Upper lobe of left lung (tissue), 4 donors: ENCODE data around the gene MEFV.

ENCODE experiments used
- CTCF ChIP-seq, 6 experiments: fragments of 450-650 bp in 4 of 6; fragments of 200-600 bp in 2 of 6; sonication (generic) in 2 of 6; IDR thresholded peaks; one replicate each; pipeline ENCODE4 v1.5.1; 2016 to 2019; ENCODE audit warnings: antibody characterized with exemption in 6 of 6
- EP300 ChIP-seq, 4 donors: sonication (generic); formaldehyde crosslinking; IDR thresholded peaks; one replicate each; pipeline ENCODE4 v1.5.1; 2017; ENCODE audit warnings: antibody characterized with exemption in 4 of 4, control low read depth in 2 of 4

GRCh38 chr16:3289998-3290673 is 33.7 kb upstream of the MEFV start:
- TF ChIP-seq CTCF (IDR thresholded peaks at IDR 0.05) (no peak), EP300 (IDR thresholded peaks at IDR 0.05) (no peak)
